ENCODE data around the gene ELMOD1. TPM values are rescaled to one million over a fixed set of nuclear protein-coding genes. Genes with fewer than 3 reads are reported as not detected.

Gene ELMOD1
- total and polyA plus RNA-seq, 2 donors (not counting 3 experiments of a cell fraction or from before 2014, with no cell fraction given), result 1.6 to 2.4 TPM

GRCh38 chr11:107683061-107683460 is 92.1 kb downstream of the ELMOD1 start:
- H3K9ac ChIP-seq (replicated peaks; ENCODE audit: extremely low read depth, insufficient read depth, low read length), result no peak overlapping the region

More at GRCh38 chr11:107683061-107683460, 92.1 kb downstream of the ELMOD1 start:
- H3K4me1 ChIP-seq (ENCODE audit: control insufficient read depth, extremely low read depth, insufficient read depth, low read length), result no peaks in the 10 kb centered on the region
- no peak overlapping the region for H3K4me3 ChIP-seq (replicated peaks in 1 of 3; ENCODE audit: insufficient read depth in 1 of 3, low read depth in 1 of 3, low read length in 3 of 3)
- FAIRE-seq, result no peak
- no peaks in the 10 kb centered on the region for H3K27me3 ChIP-seq (ENCODE audit: control insufficient read depth in 2 of 2, insufficient read depth in 2 of 2, low read length in 2 of 2)
- TF ChIP-seq JUN (IDR thresholded peaks at IDR 0.05; ENCODE audit: borderline replicate concordance, insufficient read depth, insufficient read length, low read depth), result no peak
- TF ChIP-seq, protein P1, sequence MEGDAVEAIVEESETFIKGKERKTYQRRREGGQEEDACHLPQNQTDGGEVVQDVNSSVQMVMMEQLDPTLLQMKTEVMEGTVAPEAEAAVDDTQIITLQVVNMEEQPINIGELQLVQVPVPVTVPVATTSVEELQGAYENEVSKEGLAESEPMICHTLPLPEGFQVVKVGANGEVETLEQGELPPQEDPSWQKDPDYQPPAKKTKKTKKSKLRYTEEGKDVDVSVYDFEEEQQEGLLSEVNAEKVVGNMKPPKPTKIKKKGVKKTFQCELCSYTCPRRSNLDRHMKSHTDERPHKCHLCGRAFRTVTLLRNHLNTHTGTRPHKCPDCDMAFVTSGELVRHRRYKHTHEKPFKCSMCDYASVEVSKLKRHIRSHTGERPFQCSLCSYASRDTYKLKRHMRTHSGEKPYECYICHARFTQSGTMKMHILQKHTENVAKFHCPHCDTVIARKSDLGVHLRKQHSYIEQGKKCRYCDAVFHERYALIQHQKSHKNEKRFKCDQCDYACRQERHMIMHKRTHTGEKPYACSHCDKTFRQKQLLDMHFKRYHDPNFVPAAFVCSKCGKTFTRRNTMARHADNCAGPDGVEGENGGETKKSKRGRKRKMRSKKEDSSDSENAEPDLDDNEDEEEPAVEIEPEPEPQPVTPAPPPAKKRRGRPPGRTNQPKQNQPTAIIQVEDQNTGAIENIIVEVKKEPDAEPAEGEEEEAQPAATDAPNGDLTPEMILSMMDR (IDR thresholded peaks at IDR 0.05; ENCODE audit: extremely low read depth in 1 of 2, insufficient read depth in 1 of 2, low read depth in 1 of 2, low read length in 2 of 2), result no peak
- no peak for TF ChIP-seq GATA2 (IDR thresholded peaks at IDR 0.05; ENCODE audit: insufficient read depth, insufficient read length, low read depth, low read length)
- TF ChIP-seq EZH2 (IDR thresholded peaks at IDR 0.05; ENCODE audit: borderline replicate concordance, low read depth, low read length, severe bottlenecking), result no peak
- TF ChIP-seq, protein P2, sequence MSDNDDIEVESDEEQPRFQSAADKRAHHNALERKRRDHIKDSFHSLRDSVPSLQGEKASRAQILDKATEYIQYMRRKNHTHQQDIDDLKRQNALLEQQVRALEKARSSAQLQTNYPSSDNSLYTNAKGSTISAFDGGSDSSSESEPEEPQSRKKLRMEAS (IDR thresholded peaks at IDR 0.05; ENCODE audit: insufficient read depth, insufficient read length), result no peak
- TF ChIP-seq MYC (IDR thresholded peaks at IDR 0.05; ENCODE audit: low read depth, low read length), result no peak
- no peak for TF ChIP-seq POLR2A (IDR thresholded peaks at IDR 0.05; ENCODE audit: low read depth, low read length)
- no peak for TF ChIP-seq FOS (IDR thresholded peaks at IDR 0.05; ENCODE audit: borderline replicate concordance, insufficient read depth, low read length)
- TF ChIP-seq POLR2AphosphoS5 (IDR thresholded peaks at IDR 0.05; ENCODE audit: insufficient read depth, low read depth, low read length), result no peak
- no peak for DNase-seq (ENCODE audit: low read depth, low spot score)
- no peak overlapping the region for H3K4me2 ChIP-seq (ENCODE audit: insufficient read depth, low read length)
- no peaks in the 10 kb centered on the region for H3K36me3 ChIP-seq (ENCODE audit: control insufficient read depth in 2 of 2, extremely low read depth in 1 of 2, insufficient read depth in 2 of 2, low read length in 2 of 2)
- H3K9me1 ChIP-seq (replicated peaks; ENCODE audit: control insufficient read depth, extremely low read depth, insufficient read depth, low read length), result no peaks in the 10 kb centered on the region
- no TSS peak for BruUV-seq (replicated peaks)
- H2AFZ ChIP-seq (ENCODE audit: low read depth, low read length), result no peak overlapping the region
- H3K9me3 ChIP-seq (replicated peaks; ENCODE audit: control insufficient read depth, insufficient read depth, low read length), result no peaks in the 10 kb centered on the region
- no peaks in the 10 kb centered on the region for H4K20me1 ChIP-seq (replicated peaks; ENCODE audit: control insufficient read depth, extremely low read depth, insufficient read depth, low read length)
- dilution Hi-C loops (cut with MboI; ENCODE audit: extremely low pct_ligation_motif_present, low sequenced_read_pairs), result no loop called here
- no peak overlapping the region for H3K27ac ChIP-seq (ENCODE audit: insufficient read depth, low read depth, low read length)
- CTCF ChIA-PET, result interaction anchor here (0.9 to 11.5 kb wide), 5 partner anchors 10 to 85 kb away, joined by 3 to 177 read pairs (median 4); no protein-coding TSS in a partner anchor
- intact Hi-C loops (cut with micrococcal nuclease), result no loop called here
- H3K79me2 ChIP-seq (ENCODE audit: control insufficient read depth, insufficient read depth, low read length), result no peaks in the 10 kb centered on the region
- POLR2A ChIA-PET, result no interaction called here

Data from endothelial cell of umbilical vein (primary cell).